Fibroblast of mammary gland (primary cell): Measurements from ENCODE around the gene PREX1.

Experiments
- DNase-seq: peaks from one replicate; pipeline ENCODE4 v3.0.0-alpha.2; 2010; ENCODE audit warnings: low read depth
- H3K4me3 ChIP-seq: 2 replicates; pipeline ENCODE4 v1.5.1; 2011; ENCODE audit warnings: low read depth, mild to moderate bottlenecking, low read length, moderate library complexity; ENCODE audit not compliant: control insufficient read depth
- TF ChIP-seq, protein P1 (sequence below): conservative IDR thresholded peaks from 2 replicates; pipeline ENCODE4 v1.5.1; 2011; ENCODE audit warnings: low read depth, low read length, inconsistent platforms; ENCODE audit not compliant: control insufficient read depth, insufficient read depth

Gene PREX1

DNA sequence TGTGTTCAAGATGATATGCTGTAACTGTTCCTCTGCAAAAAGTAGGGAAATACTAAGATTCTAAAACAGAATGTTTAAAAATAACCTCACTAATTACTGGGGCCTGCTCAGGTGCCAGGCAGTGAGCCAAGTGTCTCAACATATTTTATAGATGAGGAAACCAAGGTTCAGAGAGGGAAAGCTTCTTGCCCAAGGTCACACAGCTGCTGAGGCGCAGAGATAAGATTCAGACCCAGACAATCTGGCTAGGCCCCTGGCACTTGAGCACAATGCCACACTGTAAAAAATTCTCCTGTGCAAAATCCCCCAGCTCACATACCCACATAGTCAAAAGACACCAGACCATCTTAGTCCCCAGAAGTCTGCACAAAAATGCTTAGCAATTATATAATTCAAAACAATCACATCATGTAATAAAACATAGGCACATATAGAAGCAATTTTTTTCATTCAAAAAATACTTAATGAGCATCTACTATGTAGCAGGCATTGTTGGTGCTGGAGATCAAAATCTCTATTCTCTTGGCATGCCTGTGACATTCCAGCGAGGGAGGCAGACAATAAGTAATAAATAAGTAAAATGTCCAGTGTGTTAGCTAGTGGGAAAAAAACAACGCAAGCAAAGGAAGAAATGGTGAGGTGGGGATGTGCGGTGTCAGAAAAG lies 10.3 kb downstream of the PREX1 start:
- no peak for DNase-seq
- H3K4me3 ChIP-seq = no peak overlapping the region
- TF ChIP-seq, protein P1, sequence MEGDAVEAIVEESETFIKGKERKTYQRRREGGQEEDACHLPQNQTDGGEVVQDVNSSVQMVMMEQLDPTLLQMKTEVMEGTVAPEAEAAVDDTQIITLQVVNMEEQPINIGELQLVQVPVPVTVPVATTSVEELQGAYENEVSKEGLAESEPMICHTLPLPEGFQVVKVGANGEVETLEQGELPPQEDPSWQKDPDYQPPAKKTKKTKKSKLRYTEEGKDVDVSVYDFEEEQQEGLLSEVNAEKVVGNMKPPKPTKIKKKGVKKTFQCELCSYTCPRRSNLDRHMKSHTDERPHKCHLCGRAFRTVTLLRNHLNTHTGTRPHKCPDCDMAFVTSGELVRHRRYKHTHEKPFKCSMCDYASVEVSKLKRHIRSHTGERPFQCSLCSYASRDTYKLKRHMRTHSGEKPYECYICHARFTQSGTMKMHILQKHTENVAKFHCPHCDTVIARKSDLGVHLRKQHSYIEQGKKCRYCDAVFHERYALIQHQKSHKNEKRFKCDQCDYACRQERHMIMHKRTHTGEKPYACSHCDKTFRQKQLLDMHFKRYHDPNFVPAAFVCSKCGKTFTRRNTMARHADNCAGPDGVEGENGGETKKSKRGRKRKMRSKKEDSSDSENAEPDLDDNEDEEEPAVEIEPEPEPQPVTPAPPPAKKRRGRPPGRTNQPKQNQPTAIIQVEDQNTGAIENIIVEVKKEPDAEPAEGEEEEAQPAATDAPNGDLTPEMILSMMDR = no peak

DNA sequence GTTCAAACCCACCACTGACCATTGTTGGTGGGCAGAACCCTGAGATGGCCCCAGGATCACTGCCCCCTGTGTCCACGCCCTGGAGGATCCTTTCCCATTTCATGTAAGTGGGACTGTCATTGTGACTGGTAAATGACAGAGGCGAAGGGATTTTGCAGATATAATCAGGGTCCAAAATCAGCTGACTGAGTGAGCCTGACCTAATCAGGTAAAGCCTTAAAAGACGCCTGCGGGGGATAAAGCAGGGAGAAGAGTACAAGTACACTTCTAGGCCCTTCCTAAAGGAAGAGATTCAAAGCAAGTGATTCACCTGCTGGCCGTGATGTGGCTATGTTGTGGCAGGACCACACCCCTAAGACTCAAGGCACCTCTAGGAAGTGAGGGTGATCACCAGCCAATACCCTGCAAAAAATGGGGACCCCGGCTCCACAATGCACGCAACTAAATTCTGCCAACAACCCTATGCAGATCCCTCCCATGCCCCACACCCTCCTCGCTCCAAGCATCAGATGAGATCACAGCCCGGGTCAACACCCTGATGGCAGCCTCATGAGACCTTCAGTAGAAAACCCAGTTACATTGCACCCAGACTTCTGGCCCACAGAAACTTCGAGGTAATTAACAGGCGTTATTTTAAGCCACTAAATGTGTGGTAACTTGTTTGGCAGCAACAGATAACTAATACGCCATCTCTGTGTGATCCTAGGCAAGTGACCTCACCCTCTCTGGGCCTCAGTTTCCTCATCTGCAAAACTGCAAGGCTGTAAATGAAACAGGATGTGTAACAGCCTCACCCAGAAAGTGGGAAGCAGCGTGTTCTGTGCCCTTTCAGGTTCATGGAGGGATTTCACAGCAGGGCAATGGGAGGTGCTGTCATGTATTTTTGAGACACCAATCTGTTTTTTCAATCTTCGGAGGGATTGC lies 11.3 kb downstream of the PREX1 start:
- H3K4me3 ChIP-seq = no peak overlapping the region
- no peak for DNase-seq
- TF ChIP-seq, protein P1 = no peak

DNA sequence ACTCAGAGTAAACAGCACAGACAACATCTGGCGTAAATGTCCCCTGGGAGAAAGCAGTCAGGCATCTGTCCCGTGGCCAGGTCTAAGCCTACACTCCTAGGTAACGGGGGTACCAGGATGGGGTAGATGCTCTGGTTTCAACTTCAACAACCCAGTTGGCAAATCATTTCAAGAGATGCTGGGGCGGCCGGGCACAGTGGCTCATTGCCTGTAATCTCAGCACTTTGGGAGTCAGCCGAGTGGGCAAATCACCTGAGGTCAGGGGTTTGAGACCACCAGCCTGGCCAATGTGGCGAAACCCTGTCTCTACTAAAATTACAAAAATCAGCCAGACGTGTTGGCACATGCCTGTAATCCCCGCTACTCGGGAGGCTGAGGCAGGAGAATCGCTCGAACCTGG lies 12.3 kb downstream of the PREX1 start:
- no peak for DNase-seq
- H3K4me3 ChIP-seq = no peak overlapping the region
- TF ChIP-seq, protein P1 = no peak

DNA sequence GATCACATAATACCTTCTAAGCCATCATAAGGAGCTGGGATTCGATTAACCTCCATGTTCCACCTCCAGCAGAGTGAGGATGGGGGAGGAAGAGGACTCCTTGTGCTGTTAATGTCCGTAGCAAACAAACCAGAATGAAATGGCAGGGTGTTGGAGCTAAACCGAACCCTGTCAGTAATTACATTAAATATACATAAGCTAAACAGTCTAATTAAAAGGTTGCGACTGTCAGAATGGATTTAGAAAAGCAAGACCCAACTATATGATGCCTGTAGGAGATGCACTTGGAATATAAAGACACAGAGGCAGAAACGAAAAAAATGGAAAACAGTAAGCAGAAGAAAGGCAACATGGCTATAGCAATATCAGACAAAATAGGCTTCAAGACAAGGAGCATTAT lies 13.2 kb downstream of the PREX1 start:
- TF ChIP-seq, protein P1 = no peak
- no peak overlapping the region for H3K4me3 ChIP-seq
- DNase-seq = no peak

DNA sequence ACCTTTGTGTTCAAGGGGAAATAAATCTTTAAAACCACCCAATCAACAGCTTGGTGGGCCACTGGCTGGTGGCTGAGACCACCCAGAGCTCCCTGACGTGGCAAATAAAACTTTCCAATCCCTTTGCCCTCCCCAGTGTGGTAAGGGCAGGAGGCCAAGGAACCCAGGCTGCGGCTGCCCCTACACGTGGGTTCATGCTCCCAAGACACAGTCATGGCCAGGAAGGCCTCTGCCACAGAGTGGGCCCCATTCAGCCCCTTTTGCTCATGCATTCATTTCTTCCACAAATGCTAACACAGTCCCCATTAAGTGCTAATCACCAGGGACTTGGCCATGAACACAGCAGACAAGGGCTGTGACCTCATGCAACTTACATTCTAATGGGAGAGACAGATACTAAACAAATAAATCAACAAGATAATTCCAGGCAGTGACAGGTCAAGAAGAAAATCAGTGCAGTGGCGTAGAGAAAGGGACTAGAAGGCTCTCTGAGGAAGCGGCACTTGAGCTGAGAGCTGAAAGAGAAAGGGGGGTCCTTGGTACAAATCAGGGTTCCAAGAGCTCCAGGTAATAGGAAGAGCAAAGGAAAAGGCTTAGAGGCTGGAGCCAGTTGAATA lies 13.8 kb downstream of the PREX1 start:
- TF ChIP-seq, protein P1 = no peak
- no peak for DNase-seq
- no peak overlapping the region for H3K4me3 ChIP-seq

DNA sequence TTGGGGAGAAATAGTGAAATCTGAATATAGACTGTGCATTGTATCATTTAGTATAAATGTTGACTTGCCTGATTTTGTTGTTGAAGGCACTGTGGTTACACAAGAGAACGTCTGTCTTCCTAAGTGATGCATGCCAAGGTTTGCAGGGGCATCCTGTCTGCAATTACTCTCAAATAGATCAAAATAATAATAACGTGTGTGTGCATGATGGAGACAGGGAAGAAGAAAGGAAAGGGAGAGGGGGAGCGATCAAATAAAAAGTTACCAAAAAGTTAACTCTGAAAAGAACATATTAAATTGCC lies 14.4 kb downstream of the PREX1 start:
- TF ChIP-seq, protein P1 = no peak
- no peak overlapping the region for H3K4me3 ChIP-seq
- no peak for DNase-seq
